Measurements from ENCODE around the gene PRDX4. TPM values are rescaled to one million over a fixed set of nuclear protein-coding genes. Genes with fewer than 3 reads are reported as not detected.

Gene PRDX4
- total and polyA plus RNA-seq, 2 experiments from 2014 or later: 649 to 841 TPM

DNA sequence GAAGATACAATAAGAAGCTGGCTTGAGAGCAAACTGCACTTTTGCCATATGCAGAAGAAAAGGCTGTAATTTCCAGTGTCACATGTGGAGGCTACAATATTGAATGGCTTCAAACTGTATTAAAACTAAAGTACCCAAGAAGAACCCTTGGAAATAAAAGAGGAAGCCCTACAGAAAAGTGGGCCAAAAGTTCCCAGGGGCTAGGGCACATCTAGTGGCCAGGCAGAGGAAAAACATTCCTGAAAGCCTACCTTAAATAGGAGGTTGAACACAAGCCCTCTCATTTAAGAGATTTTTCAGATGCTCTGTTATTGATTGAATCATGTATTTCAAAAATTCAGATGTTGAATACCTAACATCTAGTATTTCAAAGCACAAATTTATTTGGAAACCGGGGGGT is 40.6 kb upstream of the PRDX4 start:
- DNase-seq (ENCODE audit: low spot score): no peak
- TF ChIP-seq EZH2 (IDR thresholded peaks at IDR 0.05; ENCODE audit: borderline replicate concordance): no peak
- TF ChIP-seq CTCF (IDR thresholded peaks at IDR 0.05; ENCODE audit: poor library complexity): no peak
- TF ChIP-seq EZH2phosphoT487 (IDR thresholded peaks at IDR 0.05; ENCODE audit: low read depth, severe bottlenecking, unreplicated experiment): no peak
- H3K79me2 ChIP-seq: no peaks in the 10 kb centered on the region
- no peak overlapping the region for H3K27ac ChIP-seq
- H3K9me2 ChIP-seq (replicated peaks; ENCODE audit: insufficient read depth): no peaks in the 10 kb centered on the region
- H2AFZ ChIP-seq: no peak overlapping the region
- no peak overlapping the region for H3K4me2 ChIP-seq
- 64% methylated on average over 1 of the region's 1 CpG for WGBS (ENCODE audit: low lambda C conversion rate, missing lambda C conversion rate)
- H3K36me3 ChIP-seq (replicated peaks; ENCODE audit: insufficient read depth, low read depth): no peaks in the 10 kb centered on the region
- no peaks in the 10 kb centered on the region for H4K20me1 ChIP-seq (ENCODE audit: insufficient read depth, poor library complexity, severe bottlenecking)
- no peaks in the 10 kb centered on the region for H3K27me3 ChIP-seq
- no peak overlapping the region for H3K4me3 ChIP-seq
- H3K4me1 ChIP-seq (ENCODE audit: insufficient read depth): no peaks in the 10 kb centered on the region
- no peaks in the 10 kb centered on the region for H3K9me3 ChIP-seq (ENCODE audit: low read depth)

DNA sequence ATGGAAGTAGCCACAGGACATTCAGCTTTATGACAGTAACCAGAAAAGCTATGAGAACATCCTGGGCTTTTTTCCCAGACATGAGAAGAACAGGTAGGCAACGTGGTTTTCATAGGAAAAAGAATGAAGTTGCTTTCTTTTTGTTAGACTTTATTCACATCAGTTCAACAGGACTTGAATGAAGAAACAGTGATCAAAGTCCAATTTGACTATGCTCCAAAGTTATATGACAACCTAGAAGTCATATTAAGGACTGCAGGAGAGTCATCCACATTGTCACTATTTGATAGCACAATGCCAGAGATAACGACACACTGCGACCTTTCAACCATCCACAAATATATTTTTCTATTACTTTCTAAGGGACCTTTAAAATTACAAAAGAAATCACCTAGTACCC is 39.2 kb upstream of the PRDX4 start:
- no peak overlapping the region for H3K4me3 ChIP-seq
- no peaks in the 10 kb centered on the region for H3K4me1 ChIP-seq (ENCODE audit: insufficient read depth)
- H4K20me1 ChIP-seq (ENCODE audit: insufficient read depth, poor library complexity, severe bottlenecking): no peaks in the 10 kb centered on the region
- no peaks in the 10 kb centered on the region for H3K9me3 ChIP-seq (ENCODE audit: low read depth)
- H3K36me3 ChIP-seq (replicated peaks; ENCODE audit: insufficient read depth, low read depth): no peaks in the 10 kb centered on the region
- no peak for TF ChIP-seq CTCF (IDR thresholded peaks at IDR 0.05; ENCODE audit: poor library complexity)
- no peak for TF ChIP-seq EZH2 (IDR thresholded peaks at IDR 0.05; ENCODE audit: borderline replicate concordance)
- no peak for TF ChIP-seq EZH2phosphoT487 (IDR thresholded peaks at IDR 0.05; ENCODE audit: low read depth, severe bottlenecking, unreplicated experiment)
- no peak for DNase-seq (ENCODE audit: low spot score)
- no peaks in the 10 kb centered on the region for H3K27me3 ChIP-seq
- no peak overlapping the region for H3K4me2 ChIP-seq
- H3K79me2 ChIP-seq: no peaks in the 10 kb centered on the region
- 29% methylated on average over 3 of the region's 3 CpGs for WGBS (ENCODE audit: low lambda C conversion rate, missing lambda C conversion rate)
- no peak overlapping the region for H2AFZ ChIP-seq
- no peaks in the 10 kb centered on the region for H3K9me2 ChIP-seq (replicated peaks; ENCODE audit: insufficient read depth)
- no peak overlapping the region for H3K27ac ChIP-seq

DNA sequence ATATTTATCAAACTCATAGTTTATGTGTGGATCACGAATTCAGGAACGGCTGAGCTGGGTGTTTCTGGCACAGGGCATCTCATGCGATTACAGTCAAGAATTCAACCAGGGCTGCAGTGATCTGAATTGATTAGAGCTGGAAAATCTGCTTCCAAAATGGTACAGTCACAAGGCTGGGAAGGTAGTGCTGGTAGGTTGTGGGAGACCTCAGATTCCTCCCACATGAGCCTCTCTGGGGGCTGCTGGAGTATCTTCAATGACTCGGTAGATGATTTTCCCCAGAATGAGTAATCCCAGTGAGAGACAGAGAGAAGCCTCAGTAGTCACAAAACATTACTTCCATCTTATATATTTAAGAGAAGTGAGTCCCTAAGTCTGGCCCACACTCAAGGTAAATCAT is 36.2 kb upstream of the PRDX4 start:
- no peak for TF ChIP-seq CTCF (IDR thresholded peaks at IDR 0.05; ENCODE audit: poor library complexity)
- TF ChIP-seq EZH2phosphoT487 (IDR thresholded peaks at IDR 0.05; ENCODE audit: low read depth, severe bottlenecking, unreplicated experiment): no peak
- no peak for TF ChIP-seq EZH2 (IDR thresholded peaks at IDR 0.05; ENCODE audit: borderline replicate concordance)
- H3K4me3 ChIP-seq: no peak overlapping the region
- H3K9me2 ChIP-seq (replicated peaks; ENCODE audit: insufficient read depth): no peaks in the 10 kb centered on the region
- no peak overlapping the region for H3K4me2 ChIP-seq
- H3K27me3 ChIP-seq: no peaks in the 10 kb centered on the region
- no peak for DNase-seq (ENCODE audit: low spot score)
- H3K36me3 ChIP-seq (replicated peaks; ENCODE audit: insufficient read depth, low read depth): no peaks in the 10 kb centered on the region
- H3K9me3 ChIP-seq (ENCODE audit: low read depth): no peaks in the 10 kb centered on the region
- WGBS (ENCODE audit: low lambda C conversion rate, missing lambda C conversion rate): 90% methylated on average over 4 of the region's 4 CpGs
- H3K4me1 ChIP-seq (ENCODE audit: insufficient read depth): no peaks in the 10 kb centered on the region
- no peak overlapping the region for H3K27ac ChIP-seq
- no peaks in the 10 kb centered on the region for H3K79me2 ChIP-seq
- no peaks in the 10 kb centered on the region for H4K20me1 ChIP-seq (ENCODE audit: insufficient read depth, poor library complexity, severe bottlenecking)
- H2AFZ ChIP-seq: no peak overlapping the region

All from hepatocyte (in vitro differentiated cells).